Measurements from ENCODE around the gene CWC22.

The CWC22 gene

DNA sequence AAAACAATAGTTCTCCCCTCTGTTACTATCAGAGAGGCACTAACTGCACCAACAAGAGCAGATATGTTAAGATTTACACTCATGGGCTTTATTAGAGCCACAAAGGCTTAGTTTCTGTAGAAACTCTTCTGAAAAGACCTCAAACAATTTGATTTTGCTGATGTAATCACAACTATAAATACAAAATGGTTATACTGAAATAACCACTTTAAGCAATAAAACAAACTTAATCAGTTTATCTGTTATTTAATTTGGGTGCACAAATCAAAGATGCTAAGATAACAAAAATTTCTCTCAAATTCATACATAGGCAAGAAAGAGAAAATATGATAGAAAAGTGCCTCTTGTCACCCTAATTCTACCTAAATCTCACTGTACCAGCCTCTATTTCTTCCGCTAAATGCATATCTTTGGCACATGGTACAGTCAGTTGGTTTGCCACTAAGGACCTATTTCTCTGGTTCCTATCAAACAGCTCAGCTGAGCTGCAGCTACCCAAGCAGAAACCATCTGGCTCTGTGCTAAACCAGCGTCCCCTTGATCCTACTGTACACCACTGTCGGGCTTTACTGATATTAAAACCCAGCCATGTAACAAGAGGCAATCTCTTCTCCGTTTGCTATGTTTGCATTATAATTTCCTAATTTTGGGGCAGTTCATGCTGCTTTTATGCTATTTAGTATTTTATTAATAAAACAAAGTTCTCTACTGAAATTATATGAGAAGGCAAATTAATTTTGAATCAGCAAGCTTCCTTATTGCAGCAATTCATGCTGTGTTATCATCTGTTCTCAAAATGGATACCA lies 60.1 kb downstream of the CWC22 start:
- no peaks in the 10 kb centered on the region for H3K9me3 ChIP-seq (replicated peaks; ENCODE audit: insufficient read depth, low read length)
- H4K20me1 ChIP-seq (ENCODE audit: insufficient read depth, low read length) = no peaks in the 10 kb centered on the region
- TF ChIP-seq EZH2 (optimal IDR thresholded peaks at IDR 0.05; ENCODE audit: low read depth, low read length) (no peak), EZH2phosphoT487 (IDR thresholded peaks at IDR 0.05; ENCODE audit: low read length) (no peak)
- TF ChIP-seq, protein P1, sequence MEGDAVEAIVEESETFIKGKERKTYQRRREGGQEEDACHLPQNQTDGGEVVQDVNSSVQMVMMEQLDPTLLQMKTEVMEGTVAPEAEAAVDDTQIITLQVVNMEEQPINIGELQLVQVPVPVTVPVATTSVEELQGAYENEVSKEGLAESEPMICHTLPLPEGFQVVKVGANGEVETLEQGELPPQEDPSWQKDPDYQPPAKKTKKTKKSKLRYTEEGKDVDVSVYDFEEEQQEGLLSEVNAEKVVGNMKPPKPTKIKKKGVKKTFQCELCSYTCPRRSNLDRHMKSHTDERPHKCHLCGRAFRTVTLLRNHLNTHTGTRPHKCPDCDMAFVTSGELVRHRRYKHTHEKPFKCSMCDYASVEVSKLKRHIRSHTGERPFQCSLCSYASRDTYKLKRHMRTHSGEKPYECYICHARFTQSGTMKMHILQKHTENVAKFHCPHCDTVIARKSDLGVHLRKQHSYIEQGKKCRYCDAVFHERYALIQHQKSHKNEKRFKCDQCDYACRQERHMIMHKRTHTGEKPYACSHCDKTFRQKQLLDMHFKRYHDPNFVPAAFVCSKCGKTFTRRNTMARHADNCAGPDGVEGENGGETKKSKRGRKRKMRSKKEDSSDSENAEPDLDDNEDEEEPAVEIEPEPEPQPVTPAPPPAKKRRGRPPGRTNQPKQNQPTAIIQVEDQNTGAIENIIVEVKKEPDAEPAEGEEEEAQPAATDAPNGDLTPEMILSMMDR (IDR thresholded peaks at IDR 0.05; ENCODE audit: low read length) = no peak
- H3K4me2 ChIP-seq (ENCODE audit: low read depth, low read length) = no peak overlapping the region; the same call in 1 of the 2 replicates
- H3K9me2 ChIP-seq (replicated peaks; ENCODE audit: insufficient read depth, low read length) = no peaks in the 10 kb centered on the region
- no peak overlapping the region for H2AFZ ChIP-seq (ENCODE audit: low read length)
- H3K36me3 ChIP-seq (replicated peaks; ENCODE audit: insufficient read depth, low read length) = no peaks in the 10 kb centered on the region; the same call in 1 of the 2 replicates
- H3F3A ChIP-seq (ENCODE audit: insufficient read depth, low read length) = no peaks in the 10 kb centered on the region
- DNase-seq = peak; percentile 9
- H3K27me3 ChIP-seq (replicated peaks; ENCODE audit: insufficient read depth, low read length) = no peaks in the 10 kb centered on the region
- H3K27ac ChIP-seq (ENCODE audit: low read length) = peak overlapping the region; percentile 11; the same call in 1 of the 2 replicates
- no peak overlapping the region for H3K9ac ChIP-seq (ENCODE audit: low read length)
- H3K4me3 ChIP-seq (ENCODE audit: low read length) = no peak overlapping the region
- peaks cover 34% of the 10 kb centered on the region for H3K4me1 ChIP-seq (ENCODE audit: low read length)
- no peaks in the 10 kb centered on the region for H3K79me2 ChIP-seq (ENCODE audit: low read length)

- Histone ChIP-seq H3K79me2 (ENCODE audit: low read length) (no peaks in the 10 kb centered on the region), H2AFZ (ENCODE audit: low read length) (no peak overlapping the region), H3K4me3 (ENCODE audit: low read length) (no peak overlapping the region), H3F3A (ENCODE audit: insufficient read depth, low read length) (no peaks in the 10 kb centered on the region), H3K27ac (ENCODE audit: low read length) (peak overlapping the region; percentile 11; the same call in 1 of the 2 replicates), H3K9me2 (replicated peaks; ENCODE audit: insufficient read depth, low read length) (no peaks in the 10 kb centered on the region), H4K20me1 (ENCODE audit: insufficient read depth, low read length) (no peaks in the 10 kb centered on the region), H3K27me3 (replicated peaks; ENCODE audit: insufficient read depth, low read length) (no peaks in the 10 kb centered on the region), H3K4me1 (ENCODE audit: low read length) (peaks cover 27% of the 10 kb centered on the region), H3K4me2 (ENCODE audit: low read depth, low read length) (no peak overlapping the region; the same call in 1 of the 2 replicates), H3K9ac (ENCODE audit: low read length) (no peak overlapping the region), H3K36me3 (replicated peaks; ENCODE audit: insufficient read depth, low read length) (no peaks in the 10 kb centered on the region; the same call in 1 of the 2 replicates), H3K9me3 (replicated peaks; ENCODE audit: insufficient read depth, low read length) (no peaks in the 10 kb centered on the region)
- TF ChIP-seq EZH2 (optimal IDR thresholded peaks at IDR 0.05; ENCODE audit: low read depth, low read length) = no peak
- TF ChIP-seq EZH2phosphoT487 (IDR thresholded peaks at IDR 0.05; ENCODE audit: low read length) = no peak
- no peak for DNase-seq
Measured at GRCh38 chr2:179946346-179946745, 60.8 kb downstream of the CWC22 start.

- no peaks in the 10 kb centered on the region for H3K36me3 ChIP-seq (replicated peaks; ENCODE audit: insufficient read depth, low read length)
- H3K27ac ChIP-seq (ENCODE audit: low read length) = no peak overlapping the region
- no peak overlapping the region for H3K4me2 ChIP-seq (ENCODE audit: low read depth, low read length)
- H2AFZ ChIP-seq (ENCODE audit: low read length) = no peak overlapping the region
- no peak overlapping the region for H3K9ac ChIP-seq (ENCODE audit: low read length)
- peaks cover 32% of the 10 kb centered on the region for H3K4me1 ChIP-seq (ENCODE audit: low read length)
- H3K9me2 ChIP-seq (replicated peaks; ENCODE audit: insufficient read depth, low read length) = no peaks in the 10 kb centered on the region
- H3K4me3 ChIP-seq (ENCODE audit: low read length) = no peak overlapping the region
- no peaks in the 10 kb centered on the region for H3K79me2 ChIP-seq (ENCODE audit: low read length)
- no peaks in the 10 kb centered on the region for H3F3A ChIP-seq (ENCODE audit: insufficient read depth, low read length)
- H3K9me3 ChIP-seq (replicated peaks; ENCODE audit: insufficient read depth, low read length) = no peaks in the 10 kb centered on the region
- no peaks in the 10 kb centered on the region for H4K20me1 ChIP-seq (ENCODE audit: insufficient read depth, low read length)
- TF ChIP-seq, protein P1 (IDR thresholded peaks at IDR 0.05; ENCODE audit: low read length) = no peak
- no peak for TF ChIP-seq EZH2 (optimal IDR thresholded peaks at IDR 0.05; ENCODE audit: low read depth, low read length)
- TF ChIP-seq EZH2phosphoT487 (IDR thresholded peaks at IDR 0.05; ENCODE audit: low read length) = no peak
- no peak for DNase-seq
- no peaks in the 10 kb centered on the region for H3K27me3 ChIP-seq (replicated peaks; ENCODE audit: insufficient read depth, low read length)
Measured at GRCh38 chr2:179939259-179939658, 67.8 kb downstream of the CWC22 start.

- H3F3A ChIP-seq (ENCODE audit: insufficient read depth, low read length) = no peaks in the 10 kb centered on the region
Measured at GRCh38 chr2:179938026-179938425, 69.1 kb downstream of the CWC22 start.

More at GRCh38 chr2:179938026-179938425, 69.1 kb downstream of the CWC22 start:
- no peak overlapping the region for H3K4me3 ChIP-seq (ENCODE audit: low read length)
- peaks cover 32% of the 10 kb centered on the region for H3K4me1 ChIP-seq (ENCODE audit: low read length)
- H3K36me3 ChIP-seq (replicated peaks; ENCODE audit: insufficient read depth, low read length) = no peaks in the 10 kb centered on the region
- no peaks in the 10 kb centered on the region for H3K27me3 ChIP-seq (replicated peaks; ENCODE audit: insufficient read depth, low read length)
- H3K9me3 ChIP-seq (replicated peaks; ENCODE audit: insufficient read depth, low read length) = no peaks in the 10 kb centered on the region
- no peak overlapping the region for H2AFZ ChIP-seq (ENCODE audit: low read length)
- peak overlapping the region; percentile 69; the same call in 1 of the 2 replicates for H3K27ac ChIP-seq (ENCODE audit: low read length)
- DNase-seq = peak; percentile 54
- H3K9ac ChIP-seq (ENCODE audit: low read length) = no peak overlapping the region; the same call in 1 of the 2 replicates
- H3K79me2 ChIP-seq (ENCODE audit: low read length) = no peaks in the 10 kb centered on the region
- TF ChIP-seq EZH2phosphoT487 (IDR thresholded peaks at IDR 0.05; ENCODE audit: low read length) = no peak
- no peak for TF ChIP-seq EZH2 (optimal IDR thresholded peaks at IDR 0.05; ENCODE audit: low read depth, low read length)
- no peaks in the 10 kb centered on the region for H4K20me1 ChIP-seq (ENCODE audit: insufficient read depth, low read length)
- H3K4me2 ChIP-seq (ENCODE audit: low read depth, low read length) = peak overlapping the region; percentile 10
- H3K9me2 ChIP-seq (replicated peaks; ENCODE audit: insufficient read depth, low read length) = no peaks in the 10 kb centered on the region

All from MM.1S (cell line).